Astrocyte (in vitro differentiated cells and primary cell): ENCODE measurements around the gene LST1. TPM values are rescaled to one million over a fixed set of nuclear protein-coding genes. Genes with fewer than 3 reads are reported as not detected.

ENCODE experiments used
- DNase-seq: peaks from one replicate; pipeline ENCODE4 v3.0.0-alpha.2; 2010; ENCODE audit warnings: low read depth
- FAIRE-seq: peaks from 2 replicates; lab custom pipeline; 2011; peaks lifted over from hg19 to GRCh38; lab: Jason Lieb, UNC
- H2AFZ ChIP-seq: 2 replicates; pipeline ENCODE4 v1.6.0; 2012; ENCODE audit warnings: low read depth, low read length, inconsistent platforms
- H3K27ac ChIP-seq: 2 replicates; pipeline ENCODE4 v1.5.1; 2011; ENCODE audit warnings: low read depth, low read length, inconsistent platforms
- H3K27me3 ChIP-seq: 2 replicates; pipeline ENCODE4 v1.6.0; 2011; ENCODE audit warnings: low read length, inconsistent platforms; ENCODE audit not compliant: insufficient read depth
- H3K36me3 ChIP-seq: 2 replicates; pipeline ENCODE4 v1.5.1; 2011; ENCODE audit warnings: low read length, inconsistent platforms; ENCODE audit not compliant: insufficient read depth
- H3K4me1 ChIP-seq: 2 replicates; pipeline ENCODE4 v1.5.1; 2011; ENCODE audit warnings: low read length, inconsistent platforms; ENCODE audit not compliant: insufficient read depth
- H3K4me2 ChIP-seq: 2 replicates; pipeline ENCODE4 v1.6.0; 2012; ENCODE audit warnings: low read length, inconsistent platforms
- H3K4me3 ChIP-seq: 2 replicates; pipeline ENCODE4 v1.5.1; 2011; ENCODE audit warnings: low read depth, mild to moderate bottlenecking, low read length, inconsistent platforms; ENCODE audit not compliant: insufficient read depth
- H3K79me2 ChIP-seq: 2 replicates; pipeline ENCODE4 v1.6.0; 2012; ENCODE audit warnings: mild to moderate bottlenecking, low read length, inconsistent platforms; ENCODE audit not compliant: insufficient read depth
- H3K9ac ChIP-seq: 2 replicates; pipeline ENCODE4 v1.6.0; 2012; ENCODE audit warnings: mild to moderate bottlenecking, low read length, inconsistent platforms
- H3K9me3 ChIP-seq: 2 replicates; pipeline ENCODE4 v1.5.1; 2012; ENCODE audit warnings: low read depth, mild to moderate bottlenecking, low read length, inconsistent platforms; ENCODE audit not compliant: insufficient read depth
- H4K20me1 ChIP-seq: 2 replicates; pipeline ENCODE4 v1.6.0; 2012; ENCODE audit warnings: low read length, inconsistent platforms; ENCODE audit not compliant: insufficient read depth
- H3K27ac Mint-ChIP-seq: one replicate; pipeline ENCODE4 v1.8.0; 2021; ENCODE audit warnings: mild to moderate bottlenecking, mixed read lengths; ENCODE audit not compliant: unreplicated experiment
- H3K27me3 Mint-ChIP-seq: one replicate; pipeline ENCODE4 v1.8.0; 2021; ENCODE audit warnings: low read depth, mixed read lengths; ENCODE audit not compliant: unreplicated experiment
- H3K36me3 Mint-ChIP-seq: one replicate; pipeline ENCODE4 v1.8.0; 2021; ENCODE audit warnings: low read depth, mixed read lengths; ENCODE audit not compliant: unreplicated experiment
- H3K4me1 Mint-ChIP-seq: one replicate; pipeline ENCODE4 v1.8.0; 2021; ENCODE audit warnings: low read depth, mixed read lengths; ENCODE audit not compliant: unreplicated experiment
- H3K4me3 Mint-ChIP-seq: one replicate; pipeline ENCODE4 v1.8.0; 2021; ENCODE audit warnings: mild to moderate bottlenecking, moderate library complexity, mixed read lengths; ENCODE audit not compliant: unreplicated experiment
- H3K9me3 Mint-ChIP-seq: one replicate; pipeline ENCODE4 v1.8.0; 2021; ENCODE audit warnings: mild to moderate bottlenecking, mixed read lengths; ENCODE audit not compliant: unreplicated experiment
- EZH2 ChIP-seq: IDR thresholded peaks from 2 replicates; pipeline ENCODE4 v1.6.1; 2012; ENCODE audit warnings: mild to moderate bottlenecking, low read length, inconsistent platforms; ENCODE audit not compliant: insufficient read depth
- total RNA-seq: library from RNA; stranded (reverse); gene quantifications from 2 replicates; pipeline ENCODE4 v1.2.1, GENCODE V29; 2021
- TF ChIP-seq, protein P1 (sequence below): IDR thresholded peaks from 2 replicates; pipeline ENCODE4 v1.5.1; 2011; ENCODE audit warnings: low read depth, mild to moderate bottlenecking, inconsistent platforms, low read length, moderate library complexity; ENCODE audit not compliant: insufficient read depth

Gene LST1
- total RNA-seq, 1 donor from 2014 or later: not detected

DNA sequence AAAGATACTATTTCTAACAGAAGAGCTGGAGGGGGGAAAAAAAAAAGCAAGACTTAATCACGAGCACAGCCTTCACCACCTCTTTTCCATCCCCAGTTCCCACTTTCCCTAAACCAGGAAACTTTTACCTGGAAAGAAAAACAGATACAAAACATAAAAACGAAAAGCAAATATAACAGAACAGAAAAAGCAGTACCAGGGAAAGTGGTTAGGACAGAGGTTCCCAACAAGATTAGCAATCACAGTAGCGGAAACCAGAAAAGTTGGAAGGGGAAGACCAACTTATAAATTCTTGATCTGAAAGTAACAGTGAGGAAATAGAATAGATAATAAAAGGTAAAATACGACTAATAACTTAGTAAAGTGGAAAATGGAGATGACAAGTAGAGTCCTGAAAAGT, 45.4 kb upstream of the LST1 start:
- H3K4me1 ChIP-seq: peaks cover 29% of the 10 kb centered on the region
- Mint-ChIP-seq H3K27ac (peak overlapping the region; percentile 98), H3K4me1 (peaks cover 30% of the 10 kb centered on the region), H3K27me3 (no peaks in the 10 kb centered on the region), H3K36me3 (peaks cover 30% of the 10 kb centered on the region), H3K4me3 (peak overlapping the region; percentile 100), H3K9me3 (no peaks in the 10 kb centered on the region)
- no peaks in the 10 kb centered on the region for H3K27me3 ChIP-seq
- peaks cover 37% of the 10 kb centered on the region for H3K36me3 ChIP-seq
- DNase-seq (no peak), FAIRE-seq (no peak)
- peak overlapping the region; percentile 98 for H3K27ac ChIP-seq
- peak overlapping the region; percentile 95 for H3K4me2 ChIP-seq
- H3K9me3 ChIP-seq: no peaks in the 10 kb centered on the region
- no peak for TF ChIP-seq EZH2
- TF ChIP-seq, protein P1, sequence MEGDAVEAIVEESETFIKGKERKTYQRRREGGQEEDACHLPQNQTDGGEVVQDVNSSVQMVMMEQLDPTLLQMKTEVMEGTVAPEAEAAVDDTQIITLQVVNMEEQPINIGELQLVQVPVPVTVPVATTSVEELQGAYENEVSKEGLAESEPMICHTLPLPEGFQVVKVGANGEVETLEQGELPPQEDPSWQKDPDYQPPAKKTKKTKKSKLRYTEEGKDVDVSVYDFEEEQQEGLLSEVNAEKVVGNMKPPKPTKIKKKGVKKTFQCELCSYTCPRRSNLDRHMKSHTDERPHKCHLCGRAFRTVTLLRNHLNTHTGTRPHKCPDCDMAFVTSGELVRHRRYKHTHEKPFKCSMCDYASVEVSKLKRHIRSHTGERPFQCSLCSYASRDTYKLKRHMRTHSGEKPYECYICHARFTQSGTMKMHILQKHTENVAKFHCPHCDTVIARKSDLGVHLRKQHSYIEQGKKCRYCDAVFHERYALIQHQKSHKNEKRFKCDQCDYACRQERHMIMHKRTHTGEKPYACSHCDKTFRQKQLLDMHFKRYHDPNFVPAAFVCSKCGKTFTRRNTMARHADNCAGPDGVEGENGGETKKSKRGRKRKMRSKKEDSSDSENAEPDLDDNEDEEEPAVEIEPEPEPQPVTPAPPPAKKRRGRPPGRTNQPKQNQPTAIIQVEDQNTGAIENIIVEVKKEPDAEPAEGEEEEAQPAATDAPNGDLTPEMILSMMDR: no peak
- H3K79me2 ChIP-seq: peaks cover 61% of the 10 kb centered on the region
- H3K9ac ChIP-seq: peak overlapping the region; percentile 96
- no peak overlapping the region for H2AFZ ChIP-seq
- H3K4me3 ChIP-seq: peak overlapping the region; percentile 84
- H4K20me1 ChIP-seq: peaks cover 53% of the 10 kb centered on the region

DNA sequence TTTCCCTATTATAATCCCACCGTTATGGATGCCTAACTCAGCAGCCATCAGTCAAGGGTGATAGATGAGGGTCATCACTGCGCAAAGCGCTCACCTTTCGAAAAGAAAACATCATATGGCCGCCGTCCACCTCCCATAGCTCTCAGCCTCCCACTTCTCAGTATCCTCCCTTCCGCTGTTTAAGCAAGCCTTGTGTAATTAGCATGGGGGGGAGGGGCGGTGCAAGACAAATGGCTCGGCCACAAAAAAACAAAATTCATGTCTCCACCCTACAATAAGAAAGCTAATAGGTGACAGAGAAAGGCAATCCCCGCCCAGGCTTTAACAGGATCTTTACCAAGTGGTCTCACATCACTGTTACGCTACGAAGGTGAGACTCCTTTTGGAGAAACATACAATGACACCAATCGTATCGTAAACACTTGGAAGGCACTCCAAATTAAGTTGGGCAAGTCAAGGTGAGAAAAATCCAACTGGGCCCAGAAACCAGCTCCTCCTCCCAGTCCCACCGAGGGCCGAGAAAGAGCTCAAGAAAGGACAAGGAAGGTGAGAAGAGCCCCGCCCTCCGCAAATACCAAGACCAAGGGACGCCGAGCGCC, 44.9 kb upstream of the LST1 start:
- peaks cover 32% of the 10 kb centered on the region for H3K4me1 ChIP-seq
- Mint-ChIP-seq H3K36me3 (peaks cover 26% of the 10 kb centered on the region), H3K4me3 (peak overlapping the region; percentile 100), H3K27me3 (no peaks in the 10 kb centered on the region), H3K4me1 (peaks cover 30% of the 10 kb centered on the region), H3K9me3 (no peaks in the 10 kb centered on the region), H3K27ac (peak overlapping the region; percentile 98)
- H3K79me2 ChIP-seq: peaks cover 56% of the 10 kb centered on the region
- H3K4me2 ChIP-seq: peak overlapping the region; percentile 95
- H3K9ac ChIP-seq: peak overlapping the region; percentile 96
- H3K27me3 ChIP-seq: no peaks in the 10 kb centered on the region
- H4K20me1 ChIP-seq: peaks cover 47% of the 10 kb centered on the region
- peak overlapping the region; percentile 80 for H2AFZ ChIP-seq
- H3K9me3 ChIP-seq: no peaks in the 10 kb centered on the region
- FAIRE-seq: no peak
- peak overlapping the region; percentile 84 for H3K4me3 ChIP-seq
- H3K36me3 ChIP-seq: peaks cover 32% of the 10 kb centered on the region
- H3K27ac ChIP-seq: peak overlapping the region; percentile 98
- peak; percentile 26 for DNase-seq
- TF ChIP-seq EZH2: no peak
- TF ChIP-seq, protein P1: no peak
